ENCODE results near the gene FER. TPM values are rescaled to one million over a fixed set of nuclear protein-coding genes. Genes with fewer than 3 reads are reported as not detected.
A peak's percentile ranks its signal among the peaks of the same experiment; 100 is the strongest.

FER gene
- total and polyA plus RNA-seq, 2 of the 13 experiments (the other 11 are each of a cell fraction or from before 2014, with no cell fraction given), result 7.9 to 29.0 TPM

DNA sequence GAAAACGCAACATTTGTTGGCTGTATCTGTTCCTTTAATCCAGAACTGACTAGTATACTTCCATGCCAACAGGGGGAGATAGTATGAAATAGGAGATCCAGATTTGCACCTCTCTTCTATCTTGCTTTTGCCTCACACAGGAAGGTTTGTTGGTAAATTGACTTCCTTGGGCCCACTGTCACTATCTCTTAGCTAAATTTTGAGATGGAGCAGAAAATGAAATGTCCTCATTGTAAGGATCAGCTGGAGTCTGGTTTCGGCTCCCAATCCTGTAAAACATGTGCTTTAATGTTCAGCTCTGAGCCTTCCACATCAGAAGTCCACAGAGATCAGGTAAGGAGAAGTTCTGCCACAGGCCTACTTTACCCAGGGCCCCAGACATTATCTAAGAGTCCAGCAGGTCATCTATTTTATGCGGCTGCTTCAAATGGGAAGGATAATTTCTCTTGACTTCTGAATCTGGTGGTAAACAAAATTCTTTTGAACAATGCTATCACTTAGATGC lies 176.8 kb downstream of the FER start (continued):
- no peak for TF ChIP-seq GPBP1L1 (CRISPR knock-in tag; IDR thresholded peaks at IDR 0.05)
- TF ChIP-seq ZNF543 (CRISPR knock-in tag; IDR thresholded peaks at IDR 0.05), result no peak
- no peak for TF ChIP-seq SETDB1 (CRISPR knock-in tag; IDR thresholded peaks at IDR 0.05; ENCODE audit: borderline replicate concordance)
- TF ChIP-seq ZNF460 (CRISPR knock-in tag; IDR thresholded peaks at IDR 0.05; ENCODE audit: borderline replicate concordance), result no peak
- no peak for TF ChIP-seq SKI (IDR thresholded peaks at IDR 0.05; ENCODE audit: partially characterized antibody)
- TF ChIP-seq, protein P1, sequence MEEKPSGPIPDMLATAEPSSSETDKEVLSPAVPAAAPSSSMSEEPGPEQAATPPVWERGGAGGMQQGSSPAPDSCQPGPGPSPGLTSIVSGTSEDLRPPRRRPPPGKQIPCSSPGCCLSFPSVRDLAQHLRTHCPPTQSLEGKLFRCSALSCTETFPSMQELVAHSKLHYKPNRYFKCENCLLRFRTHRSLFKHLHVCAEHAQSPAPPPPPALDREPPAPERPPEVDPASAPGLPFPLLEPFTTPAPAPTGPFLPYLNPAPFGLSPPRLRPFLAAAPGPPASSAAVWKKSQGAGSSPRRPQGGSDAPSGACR (CRISPR knock-in tag; IDR thresholded peaks at IDR 0.05), result no peak
- no peak for TF ChIP-seq IRF1 (CRISPR knock-in tag; IDR thresholded peaks at IDR 0.05; ENCODE audit: low read depth)
- no peak for TF ChIP-seq DNMT3B (CRISPR knock-in tag; conservative IDR thresholded peaks at IDR 0.05)
- TF ChIP-seq ZNF550 (CRISPR knock-in tag; IDR thresholded peaks at IDR 0.05; ENCODE audit: borderline replicate concordance), result no peak
- no peak for TF ChIP-seq ZNF737 (CRISPR knock-in tag; IDR thresholded peaks at IDR 0.05; ENCODE audit: borderline replicate concordance)
- TF ChIP-seq HDAC1 (CRISPR knock-in tag; IDR thresholded peaks at IDR 0.05), result 0 out of 2 replicates have a peak, but pooled peaks have one; percentile 43
- TF ChIP-seq HHEX (CRISPR knock-in tag; IDR thresholded peaks at IDR 0.05), result no peak
- TF ChIP-seq TRIM24 (CRISPR knock-in tag; IDR thresholded peaks at IDR 0.05), result no peak
- TF ChIP-seq GPN1 (CRISPR knock-in tag; IDR thresholded peaks at IDR 0.05; ENCODE audit: borderline replicate concordance), result no peak
- TF ChIP-seq GFI1 (CRISPR knock-in tag; IDR thresholded peaks at IDR 0.05; ENCODE audit: borderline replicate concordance), result no peak
- TF ChIP-seq PAXIP1 (CRISPR knock-in tag; conservative IDR thresholded peaks at IDR 0.05), result 0 out of 2 replicates have a peak, but pooled peaks have one; percentile 18
- TF ChIP-seq, protein P2, sequence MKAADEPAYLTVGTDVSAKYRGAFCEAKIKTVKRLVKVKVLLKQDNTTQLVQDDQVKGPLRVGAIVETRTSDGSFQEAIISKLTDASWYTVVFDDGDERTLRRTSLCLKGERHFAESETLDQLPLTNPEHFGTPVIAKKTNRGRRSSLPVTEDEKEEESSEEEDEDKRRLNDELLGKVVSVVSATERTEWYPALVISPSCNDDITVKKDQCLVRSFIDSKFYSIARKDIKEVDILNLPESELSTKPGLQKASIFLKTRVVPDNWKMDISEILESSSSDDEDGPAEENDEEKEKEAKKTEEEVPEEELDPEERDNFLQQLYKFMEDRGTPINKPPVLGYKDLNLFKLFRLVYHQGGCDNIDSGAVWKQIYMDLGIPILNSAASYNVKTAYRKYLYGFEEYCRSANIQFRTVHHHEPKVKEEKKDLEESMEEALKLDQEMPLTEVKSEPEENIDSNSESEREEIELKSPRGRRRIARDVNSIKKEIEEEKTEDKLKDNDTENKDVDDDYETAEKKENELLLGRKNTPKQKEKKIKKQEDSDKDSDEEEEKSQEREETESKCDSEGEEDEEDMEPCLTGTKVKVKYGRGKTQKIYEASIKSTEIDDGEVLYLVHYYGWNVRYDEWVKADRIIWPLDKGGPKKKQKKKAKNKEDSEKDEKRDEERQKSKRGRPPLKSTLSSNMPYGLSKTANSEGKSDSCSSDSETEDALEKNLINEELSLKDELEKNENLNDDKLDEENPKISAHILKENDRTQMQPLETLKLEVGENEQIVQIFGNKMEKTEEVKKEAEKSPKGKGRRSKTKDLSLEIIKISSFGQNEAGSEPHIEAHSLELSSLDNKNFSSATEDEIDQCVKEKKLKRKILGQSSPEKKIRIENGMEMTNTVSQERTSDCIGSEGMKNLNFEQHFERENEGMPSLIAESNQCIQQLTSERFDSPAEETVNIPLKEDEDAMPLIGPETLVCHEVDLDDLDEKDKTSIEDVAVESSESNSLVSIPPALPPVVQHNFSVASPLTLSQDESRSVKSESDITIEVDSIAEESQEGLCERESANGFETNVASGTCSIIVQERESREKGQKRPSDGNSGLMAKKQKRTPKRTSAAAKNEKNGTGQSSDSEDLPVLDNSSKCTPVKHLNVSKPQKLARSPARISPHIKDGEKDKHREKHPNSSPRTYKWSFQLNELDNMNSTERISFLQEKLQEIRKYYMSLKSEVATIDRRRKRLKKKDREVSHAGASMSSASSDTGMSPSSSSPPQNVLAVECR (CRISPR knock-in tag; IDR thresholded peaks at IDR 0.05; ENCODE audit: borderline replicate concordance), result peak; percentile 49; the same call in 1 of the 2 replicates
- TF ChIP-seq NR3C1 (CRISPR knock-in tag; IDR thresholded peaks at IDR 0.05), result no peak
- TF ChIP-seq ZFX (CRISPR knock-in tag; IDR thresholded peaks at IDR 0.05; ENCODE audit: low read depth), result peak; percentile 98
- no peak for TF ChIP-seq ZNF7 (CRISPR knock-in tag; IDR thresholded peaks at IDR 0.05)

All from HepG2 (cell line).